ENCODE measurements around the gene CARS2. TPM values are rescaled to one million over a fixed set of nuclear protein-coding genes. Genes with fewer than 3 reads are reported as not detected.
"Not testable (repeated sequence)": the region's sequence is repeated elsewhere in the genome, so short reads cannot be mapped to it uniquely, and the experiment has no call there.

CARS2 gene
- total RNA-seq, 2 experiments from 2014 or later: 54.6 to 59.3 TPM

- Mint-ChIP-seq H3K4me1 (ENCODE audit: low read depth) (peaks cover 35% of the 10 kb centered on the region), H3K36me3 (peaks cover 59% of the 10 kb centered on the region), H3K9me3 (peaks cover 14% of the 10 kb centered on the region)
- H3K27me3 Mint-ChIP-seq; H3K27ac Mint-ChIP-seq; CTCF ChIA-PET; intact Hi-C loops (cut with micrococcal nuclease); POLR2A ChIA-PET; H3K4me3 Mint-ChIP-seq; DNase-seq: not testable (repeated sequence)
Observed at GRCh38 chr13:110658218-110658911, 47.6 kb downstream of the CARS2 start.

- H3K27me3 Mint-ChIP-seq: no peaks in the 10 kb centered on the region
- intact Hi-C loops (cut with micrococcal nuclease): no loop called here
- no peak for DNase-seq
- H3K9me3 Mint-ChIP-seq: peaks cover 14% of the 10 kb centered on the region
- peaks cover 35% of the 10 kb centered on the region for H3K4me1 Mint-ChIP-seq (ENCODE audit: low read depth)
- no peak overlapping the region for H3K4me3 Mint-ChIP-seq
- ChIA-PET CTCF (no interaction called here), POLR2A (no interaction called here)
- peaks cover 50% of the 10 kb centered on the region for H3K36me3 Mint-ChIP-seq
- H3K27ac Mint-ChIP-seq: no peak overlapping the region
Observed at GRCh38 chr13:110657196-110657595, 48.7 kb downstream of the CARS2 start.

- Mint-ChIP-seq H3K9me3 (peaks cover 6% of the 10 kb centered on the region), H3K27ac (no peak overlapping the region), H3K27me3 (no peaks in the 10 kb centered on the region), H3K36me3 (peaks cover 36% of the 10 kb centered on the region), H3K4me1 (ENCODE audit: low read depth) (peaks cover 22% of the 10 kb centered on the region), H3K4me3 (no peak overlapping the region)
- ChIA-PET CTCF (no interaction called here), POLR2A (no interaction called here)
- DNase-seq: no peak
- intact Hi-C loops (cut with micrococcal nuclease): no loop called here
Observed at GRCh38 chr13:110653851-110654250, 52.1 kb downstream of the CARS2 start.

DNA sequence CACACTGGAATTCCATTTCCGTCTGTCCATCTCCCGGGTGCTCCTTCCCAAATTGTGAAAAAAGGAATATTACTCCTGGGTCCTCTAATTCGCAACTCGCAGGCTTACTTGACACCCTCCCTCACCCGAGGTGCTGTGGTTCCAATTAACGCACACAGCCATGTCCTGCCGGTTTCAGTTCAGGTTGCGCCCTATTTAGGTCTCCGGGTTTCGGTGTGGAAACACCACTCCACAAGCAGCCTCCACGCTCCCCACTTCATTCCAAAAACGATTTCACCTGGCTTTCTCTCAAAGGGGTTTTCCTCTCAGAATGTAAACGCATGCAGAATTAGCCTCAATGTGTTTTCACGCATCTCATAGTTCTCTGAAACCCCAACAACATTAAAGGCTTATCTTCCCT is 52.6 kb downstream of the CARS2 start:
- DNase-seq: no peak
- Mint-ChIP-seq H3K36me3 (peaks cover 37% of the 10 kb centered on the region), H3K27ac (no peak overlapping the region), H3K9me3 (peaks cover 6% of the 10 kb centered on the region), H3K4me3 (no peak overlapping the region), H3K4me1 (ENCODE audit: low read depth) (peaks cover 16% of the 10 kb centered on the region), H3K27me3 (no peaks in the 10 kb centered on the region)
- ChIA-PET POLR2A (no interaction called here), CTCF (no interaction called here)
- intact Hi-C loops (cut with micrococcal nuclease): no loop called here

DNA sequence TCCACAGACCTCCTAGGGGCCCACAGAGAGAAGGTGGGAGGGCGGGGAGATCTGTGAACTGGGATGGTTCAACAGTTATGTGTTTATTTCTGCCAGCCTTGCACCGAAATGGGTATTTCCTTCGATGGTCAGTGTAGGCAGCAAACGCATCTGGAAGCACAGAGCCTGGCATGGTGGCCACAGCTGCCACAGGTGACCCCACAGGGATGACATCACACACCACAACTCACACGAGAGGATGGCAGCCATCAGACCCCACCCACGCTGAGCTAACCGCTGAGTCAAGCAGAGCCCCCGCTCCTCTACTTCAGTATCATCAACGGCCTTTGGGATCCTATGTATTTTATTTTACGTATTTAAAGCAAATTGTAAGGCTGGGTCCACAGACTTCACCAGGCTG is 53.2 kb downstream of the CARS2 start:
- ChIA-PET POLR2A (no interaction called here), CTCF (no interaction called here)
- intact Hi-C loops (cut with micrococcal nuclease): no loop called here

GRCh38 chr13:110652231-110652730 is 53.6 kb downstream of the CARS2 start:
- no peak for DNase-seq
- Mint-ChIP-seq H3K36me3 (peaks cover 29% of the 10 kb centered on the region), H3K4me1 (ENCODE audit: low read depth) (peaks cover 10% of the 10 kb centered on the region), H3K9me3 (no peaks in the 10 kb centered on the region), H3K4me3 (no peak overlapping the region), H3K27ac (no peak overlapping the region), H3K27me3 (no peaks in the 10 kb centered on the region)
- ChIA-PET CTCF (no interaction called here), POLR2A (no interaction called here)
- intact Hi-C loops (cut with micrococcal nuclease): no loop called here

More for the DNA sequence above, 53.2 kb downstream of the CARS2 start:
- no peak overlapping the region for H3K4me3 Mint-ChIP-seq
- no peak overlapping the region for H3K27ac Mint-ChIP-seq
- no peak for DNase-seq
- peaks cover 32% of the 10 kb centered on the region for H3K36me3 Mint-ChIP-seq
- H3K4me1 Mint-ChIP-seq (ENCODE audit: low read depth): peaks cover 11% of the 10 kb centered on the region
- peaks cover under 1% of the 10 kb centered on the region for H3K9me3 Mint-ChIP-seq
- H3K27me3 Mint-ChIP-seq: no peaks in the 10 kb centered on the region

DNA sequence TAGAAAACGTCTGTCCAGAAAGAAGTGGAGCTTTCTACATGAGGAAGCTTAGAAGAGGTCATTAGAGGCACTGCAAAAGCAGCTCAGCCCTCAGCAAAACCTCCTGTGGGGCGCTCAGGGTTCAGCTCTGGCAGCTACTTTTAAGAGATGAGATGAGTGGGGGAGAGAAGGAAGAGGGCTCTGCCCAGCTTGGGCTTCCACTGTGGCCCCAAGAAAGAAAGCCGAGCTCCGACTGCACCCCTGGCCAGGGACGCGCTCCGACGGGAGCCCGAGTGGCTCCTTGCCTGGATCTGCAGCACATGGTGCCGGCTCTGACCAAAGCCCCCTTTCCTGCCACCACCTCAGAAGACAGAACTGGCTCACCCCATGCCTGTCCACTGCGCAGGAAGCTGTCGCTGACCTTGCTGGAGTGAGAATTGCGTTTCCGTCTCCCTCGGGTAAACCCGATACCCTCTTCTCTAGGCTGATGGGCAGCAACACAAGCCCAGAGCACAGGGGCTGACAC is 54.1 kb downstream of the CARS2 start:
- DNase-seq: no peak
- Mint-ChIP-seq H3K36me3 (peaks cover 27% of the 10 kb centered on the region), H3K9me3 (no peaks in the 10 kb centered on the region), H3K27me3 (no peaks in the 10 kb centered on the region), H3K4me3 (no peak overlapping the region), H3K4me1 (ENCODE audit: low read depth) (peaks cover 10% of the 10 kb centered on the region), H3K27ac (no peak overlapping the region)
- ChIA-PET POLR2A (no interaction called here), CTCF (interaction anchor here (1.1 kb wide), 1 partner anchor 196 kb away, joined by 3 read pairs; no protein-coding TSS in a partner anchor)
- intact Hi-C loops (cut with micrococcal nuclease): no loop called here

DNA sequence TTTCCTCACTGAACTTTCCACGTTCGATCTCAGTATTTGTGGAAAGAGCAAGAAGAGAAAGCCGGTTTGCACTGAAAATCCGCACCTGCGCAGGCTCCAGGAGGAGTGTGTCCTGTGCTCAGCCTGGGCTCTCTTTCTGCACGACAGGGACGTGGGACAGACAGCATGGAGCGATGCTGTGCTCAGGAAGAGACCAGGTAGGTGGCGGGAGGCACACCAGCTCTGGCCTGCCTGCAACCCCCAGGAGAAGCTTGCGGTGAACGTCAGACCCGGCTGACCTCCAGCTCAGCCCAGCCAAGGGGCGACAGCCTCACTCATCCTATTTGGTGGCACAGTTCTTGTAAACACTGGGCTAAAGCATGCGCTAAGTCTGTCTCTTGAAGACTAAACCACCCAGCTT is 54.6 kb downstream of the CARS2 start:
- no peaks in the 10 kb centered on the region for H3K9me3 Mint-ChIP-seq
- H3K27ac Mint-ChIP-seq: no peak overlapping the region
- no peaks in the 10 kb centered on the region for H3K27me3 Mint-ChIP-seq
- no peak overlapping the region for H3K4me3 Mint-ChIP-seq
- H3K4me1 Mint-ChIP-seq (ENCODE audit: low read depth): peaks cover 6% of the 10 kb centered on the region
- no peak for DNase-seq
- intact Hi-C loops (cut with micrococcal nuclease): no loop called here
- H3K36me3 Mint-ChIP-seq: peaks cover 25% of the 10 kb centered on the region
- POLR2A ChIA-PET: no interaction called here
- CTCF ChIA-PET: interaction anchor here (1.1 kb wide), 1 partner anchor 196 kb away, joined by 3 read pairs; no protein-coding TSS in a partner anchor

GRCh38 chr13:110650436-110650835 is 55.5 kb downstream of the CARS2 start:
- Mint-ChIP-seq H3K9me3 (no peaks in the 10 kb centered on the region), H3K27me3 (no peaks in the 10 kb centered on the region), H3K27ac (no peak overlapping the region), H3K36me3 (peaks cover 21% of the 10 kb centered on the region), H3K4me3 (no peak overlapping the region), H3K4me1 (ENCODE audit: low read depth) (peaks cover under 1% of the 10 kb centered on the region)
- POLR2A ChIA-PET: no interaction called here
- no peak for DNase-seq
- CTCF ChIA-PET: no interaction called here
- intact Hi-C loops (cut with micrococcal nuclease): no loop called here

DNA sequence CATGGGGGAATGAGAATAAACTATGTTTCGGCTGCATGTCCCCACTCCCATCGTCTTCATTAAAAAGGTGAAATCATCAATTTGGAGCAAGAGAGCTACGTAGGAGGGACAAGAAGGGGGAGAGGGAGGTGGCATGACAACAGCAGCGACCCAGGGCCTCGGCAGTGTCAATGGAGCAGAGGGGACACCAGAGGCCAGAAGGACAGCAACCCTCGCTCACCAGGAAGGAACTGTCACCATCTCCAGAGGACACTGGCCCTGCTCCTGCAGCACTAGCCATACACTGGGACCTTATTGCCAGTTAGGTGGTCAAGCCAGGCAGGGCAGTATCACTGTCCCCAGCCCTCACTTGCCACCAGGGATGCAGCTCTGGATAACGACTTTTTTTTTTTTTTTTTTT is 56.4 kb downstream of the CARS2 start:
- no peak overlapping the region for H3K27ac Mint-ChIP-seq
- no peaks in the 10 kb centered on the region for H3K4me1 Mint-ChIP-seq (ENCODE audit: low read depth)
- DNase-seq: no peak
- POLR2A ChIA-PET: no interaction called here
- peaks cover 17% of the 10 kb centered on the region for H3K36me3 Mint-ChIP-seq
- CTCF ChIA-PET: no interaction called here
- H3K4me3 Mint-ChIP-seq: no peak overlapping the region
- H3K9me3 Mint-ChIP-seq: no peaks in the 10 kb centered on the region
- intact Hi-C loops (cut with micrococcal nuclease): no loop called here
- no peaks in the 10 kb centered on the region for H3K27me3 Mint-ChIP-seq

- POLR2A ChIA-PET: no interaction called here
- no peak overlapping the region for H3K27ac Mint-ChIP-seq
Observed at GRCh38 chr13:110648848-110649421, 57.0 kb downstream of the CARS2 start.

GRCh38 chr13:110648146-110648819 is 57.6 kb downstream of the CARS2 start:
- CTCF ChIA-PET: interaction anchor here (1.3 kb wide), 1 partner anchor 9 kb away, joined by 3 read pairs; no protein-coding TSS in a partner anchor
- Mint-ChIP-seq H3K27me3 (no peaks in the 10 kb centered on the region), H3K4me1 (ENCODE audit: low read depth) (no peaks in the 10 kb centered on the region), H3K9me3 (no peaks in the 10 kb centered on the region), H3K27ac (no peak overlapping the region), H3K4me3 (no peak overlapping the region), H3K36me3 (peaks cover 18% of the 10 kb centered on the region)
- intact Hi-C loops (cut with micrococcal nuclease): no loop called here
- POLR2A ChIA-PET: no interaction called here
- DNase-seq: no peak

More at GRCh38 chr13:110648848-110649421, 57.0 kb downstream of the CARS2 start:
- no peak for DNase-seq
- intact Hi-C loops (cut with micrococcal nuclease): no loop called here
- no peak overlapping the region for H3K4me3 Mint-ChIP-seq
- no peaks in the 10 kb centered on the region for H3K4me1 Mint-ChIP-seq (ENCODE audit: low read depth)
- H3K9me3 Mint-ChIP-seq: no peaks in the 10 kb centered on the region
- CTCF ChIA-PET: interaction anchor here (1.3 kb wide), 1 partner anchor 9 kb away, joined by 3 read pairs; no protein-coding TSS in a partner anchor
- no peaks in the 10 kb centered on the region for H3K27me3 Mint-ChIP-seq
- peaks cover 15% of the 10 kb centered on the region for H3K36me3 Mint-ChIP-seq
